GM15510 (cell line): ENCODE data around the gene BTN2A1.
A peak's percentile ranks its signal among the peaks of the same experiment; 100 is the strongest.

ENCODE experiments used
- POLR2A ChIP-seq: IDR thresholded peaks from 3 replicates; pipeline ENCODE4 v1.6.1; 2011; ENCODE audit warnings: borderline replicate concordance; ENCODE audit not compliant: insufficient read length; ENCODE audit errors: extremely low read depth

Gene BTN2A1

DNA sequence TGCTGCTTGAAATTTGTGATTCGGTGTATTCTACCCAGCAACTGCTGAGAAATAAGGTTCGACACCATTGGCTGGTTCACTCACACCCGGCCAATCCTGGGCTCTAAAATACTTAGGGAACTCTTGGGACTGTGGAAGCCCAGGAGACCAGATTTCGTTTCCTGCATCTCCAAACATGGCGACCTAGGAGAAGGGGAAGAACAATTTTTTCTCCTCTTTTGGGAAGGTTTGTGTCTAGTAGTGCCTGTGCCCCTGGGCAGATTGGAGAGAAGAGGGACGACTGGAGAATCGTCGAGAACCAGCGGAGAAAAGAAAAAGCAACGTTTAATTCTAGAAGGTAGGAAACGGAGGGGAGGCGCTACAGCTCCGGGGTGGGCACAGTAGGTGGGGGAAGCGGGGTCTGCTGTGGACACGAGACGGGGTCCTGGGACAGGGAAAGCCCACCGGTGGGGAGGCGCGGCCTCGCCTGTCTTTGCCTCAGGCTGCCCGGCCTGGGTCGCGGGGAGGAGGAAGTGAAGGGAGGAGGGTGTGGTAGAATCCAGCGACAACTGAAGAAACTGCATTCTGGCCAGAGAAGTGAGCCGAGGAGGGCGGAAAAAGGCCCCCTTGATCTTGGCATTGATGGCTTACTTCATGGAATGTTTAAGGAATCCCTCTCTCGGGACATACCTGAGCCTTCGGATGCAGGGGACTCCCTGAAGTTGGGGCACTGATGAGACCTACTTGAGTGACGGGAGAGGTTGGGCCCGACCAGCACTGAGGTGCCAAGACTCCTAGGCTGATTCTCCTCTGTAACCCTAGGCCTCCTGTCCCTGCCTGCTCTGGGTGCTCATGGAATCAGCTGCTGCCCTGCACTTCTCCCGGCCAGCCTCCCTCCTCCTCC is at the start of gene BTN2A1:
Gene BTN2A1, plus strand, starts transcription at position 150 of the 883 bp plus-strand sequence. Its CDS starts 682 bp downstream, at position 832.
- peak; percentile 23 for TF ChIP-seq POLR2A

DNA sequence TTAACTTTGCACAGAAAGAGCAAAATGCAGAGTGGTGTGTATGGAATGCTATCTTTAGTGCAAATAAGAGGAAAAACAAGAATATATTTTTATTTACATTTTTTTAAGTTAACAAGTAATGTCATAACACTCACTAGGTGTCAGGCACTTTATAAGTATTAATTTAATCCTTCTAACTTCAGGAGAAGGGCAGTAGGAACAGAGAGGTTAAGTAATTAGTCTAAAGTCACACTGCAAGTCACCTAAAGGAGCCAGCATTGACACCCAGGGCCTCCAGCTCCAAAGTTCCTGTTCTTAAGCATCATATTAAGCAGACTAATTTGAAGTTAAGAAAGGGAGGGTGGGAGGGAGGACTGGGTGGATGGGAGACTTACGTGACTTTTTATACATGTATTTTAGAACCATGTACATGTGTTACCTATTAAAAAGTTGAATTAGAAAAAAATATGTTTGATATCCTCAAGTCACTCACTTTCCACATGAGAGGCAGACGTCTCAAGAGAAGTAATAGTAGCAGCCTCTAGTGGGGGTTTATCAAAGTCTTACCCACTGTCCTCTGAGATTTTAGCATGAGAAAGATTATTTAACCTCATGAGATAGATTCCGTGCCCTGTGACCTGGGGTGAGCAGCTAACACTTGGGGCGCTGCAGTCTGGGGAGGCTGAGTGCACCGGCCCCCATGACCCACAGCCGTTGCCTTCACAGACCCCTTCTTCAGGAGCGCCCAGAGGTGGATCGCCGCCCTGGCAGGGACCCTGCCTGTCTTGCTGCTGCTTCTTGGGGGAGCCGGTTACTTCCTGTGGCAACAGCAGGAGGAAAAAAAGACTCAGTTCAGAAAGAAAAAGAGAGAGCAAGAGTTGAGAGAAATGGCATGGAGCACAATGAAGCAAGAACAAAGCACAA is 48.7 kb upstream of the BTN2A1 start:
- no peak for TF ChIP-seq POLR2A

DNA sequence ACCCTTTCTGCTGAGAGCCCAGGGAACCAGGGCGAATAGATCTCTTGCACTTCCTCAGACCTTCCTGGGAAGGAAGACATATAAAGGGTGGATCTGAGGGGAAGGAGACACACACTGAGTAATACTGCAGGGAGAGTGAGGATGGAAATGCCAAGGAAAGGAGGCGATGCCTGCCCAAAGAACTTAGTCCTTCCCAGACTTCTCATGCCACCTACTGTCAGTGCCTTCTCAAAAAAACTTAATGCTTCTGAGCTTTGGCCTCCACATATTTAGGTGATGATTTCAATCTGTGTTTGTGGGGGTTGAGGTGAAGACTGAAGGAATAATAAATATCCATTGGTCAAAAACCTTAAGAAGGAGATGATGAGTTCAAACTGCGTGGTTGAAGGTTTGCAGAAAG is 46.0 kb upstream of the BTN2A1 start:
- no peak for TF ChIP-seq POLR2A

DNA sequence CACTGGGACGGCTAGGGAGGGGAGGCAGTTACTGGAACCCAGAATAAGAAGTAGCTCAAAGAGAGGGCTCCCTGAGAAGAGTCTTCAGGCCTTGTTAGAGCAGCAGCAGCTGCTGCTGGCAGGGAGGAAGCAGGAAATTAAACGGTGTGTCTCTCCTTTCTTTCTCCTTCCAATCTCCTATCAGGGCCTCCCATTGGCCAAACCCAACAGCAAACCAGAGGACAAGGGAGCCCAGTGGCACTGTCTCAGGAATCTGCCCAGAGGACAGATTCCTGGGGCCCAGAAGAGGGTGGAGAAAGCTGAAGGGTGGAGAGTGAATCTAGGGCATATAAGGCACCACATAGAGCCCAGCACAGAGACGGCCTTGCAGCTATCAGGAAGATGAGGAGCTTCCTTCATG is 45.5 kb upstream of the BTN2A1 start:
- no peak for TF ChIP-seq POLR2A

DNA sequence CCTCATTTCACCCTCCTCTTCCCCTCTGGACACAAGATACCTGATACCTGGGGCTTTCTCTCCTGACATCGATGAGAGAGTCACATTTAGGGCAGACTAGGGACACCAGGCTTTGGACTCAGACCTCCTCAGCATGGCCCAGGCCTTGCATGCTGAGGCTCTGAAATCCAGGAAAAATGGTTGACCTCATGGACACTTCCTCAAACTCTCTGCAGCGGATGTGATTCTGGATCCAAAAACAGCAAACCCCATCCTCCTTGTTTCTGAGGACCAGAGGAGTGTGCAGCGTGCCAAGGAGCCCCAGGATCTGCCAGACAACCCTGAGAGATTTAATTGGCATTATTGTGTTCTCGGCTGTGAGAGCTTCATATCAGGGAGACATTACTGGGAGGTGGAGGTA is 44.8 kb upstream of the BTN2A1 start:
- TF ChIP-seq POLR2A: no peak

DNA sequence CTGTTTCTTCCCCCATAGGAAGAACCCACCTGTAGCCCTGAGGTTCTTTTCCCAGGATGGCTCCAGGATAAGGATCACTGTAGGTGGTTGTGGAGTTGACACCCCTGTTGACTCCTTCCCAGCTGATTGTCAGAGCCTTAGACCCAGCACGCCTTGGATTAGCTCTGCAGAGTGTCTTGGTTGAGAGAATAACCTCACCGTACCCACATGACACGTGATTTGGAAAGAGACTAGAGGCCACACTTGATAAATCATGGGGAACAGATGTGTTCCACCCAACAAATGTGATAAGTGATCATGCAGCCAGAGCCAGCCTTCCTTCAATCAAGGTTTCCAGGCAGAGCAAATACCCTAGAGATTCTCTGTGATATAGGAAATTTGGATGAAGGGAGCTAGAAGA is 43.5 kb upstream of the BTN2A1 start:
- TF ChIP-seq POLR2A: no peak

DNA sequence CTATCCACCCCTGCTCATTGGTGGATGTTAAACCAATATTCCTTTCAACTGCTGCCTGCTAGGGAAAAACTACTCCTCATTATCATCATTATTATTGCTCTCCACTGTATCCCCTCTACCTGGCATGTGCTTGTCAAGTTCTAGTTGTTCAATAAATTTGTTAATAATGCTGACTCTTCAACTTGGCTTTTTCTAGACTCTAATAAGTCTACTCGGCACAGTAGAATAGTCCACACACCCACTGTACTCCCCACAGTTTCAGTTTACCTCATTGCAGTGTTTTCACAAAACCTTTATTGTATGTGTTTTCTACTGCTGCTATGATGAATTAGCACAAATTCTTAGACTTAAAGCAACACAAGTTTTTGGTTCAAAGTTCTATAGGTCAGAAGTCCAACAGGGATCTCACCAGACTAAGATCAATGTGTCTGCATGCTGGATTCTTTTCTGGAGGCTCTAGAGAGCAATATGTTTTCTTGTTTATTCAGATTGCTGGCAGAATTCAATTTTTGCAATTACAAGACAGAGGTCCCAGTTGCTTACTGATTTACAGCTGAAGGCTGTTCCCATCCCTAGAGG is 42.6 kb upstream of the BTN2A1 start:
- no peak for TF ChIP-seq POLR2A

DNA sequence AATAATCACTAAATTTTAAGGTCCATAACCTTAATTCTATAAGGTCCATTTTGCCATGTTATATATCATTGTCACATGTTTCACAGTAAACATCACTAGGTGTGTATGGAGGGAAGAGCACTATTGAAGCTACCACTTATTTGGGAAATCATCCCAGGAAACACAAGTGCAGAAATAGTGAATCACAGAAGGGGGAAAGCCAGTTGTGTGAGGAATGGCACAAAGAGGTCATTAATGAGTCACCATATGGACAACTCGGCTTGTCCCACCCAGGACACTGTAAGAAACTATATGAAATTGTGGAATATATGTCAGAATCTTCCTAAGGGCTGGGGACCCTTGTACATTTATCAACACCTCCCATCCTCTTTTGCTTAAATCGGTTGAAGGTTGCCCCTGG is 42.0 kb upstream of the BTN2A1 start:
- no peak for TF ChIP-seq POLR2A

DNA sequence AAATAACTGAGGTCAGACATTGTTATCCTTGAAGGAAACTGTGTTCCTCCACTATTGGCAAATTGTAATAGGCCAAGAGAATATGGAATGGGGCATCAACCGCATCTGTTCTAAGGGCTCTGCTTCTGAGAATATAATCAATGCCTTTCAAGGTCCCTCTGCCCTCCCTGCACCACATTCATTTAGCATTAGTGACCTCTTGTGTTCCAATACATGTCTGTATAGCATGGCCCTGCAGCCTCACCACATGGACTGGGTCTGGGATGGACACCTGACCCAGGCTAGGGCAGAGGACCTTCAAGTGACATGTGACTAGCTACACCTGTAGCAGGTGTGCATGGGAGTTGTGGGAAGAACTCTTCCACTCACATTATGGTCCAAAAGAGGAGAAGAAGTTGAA is 41.5 kb upstream of the BTN2A1 start:
- TF ChIP-seq POLR2A: no peak

DNA sequence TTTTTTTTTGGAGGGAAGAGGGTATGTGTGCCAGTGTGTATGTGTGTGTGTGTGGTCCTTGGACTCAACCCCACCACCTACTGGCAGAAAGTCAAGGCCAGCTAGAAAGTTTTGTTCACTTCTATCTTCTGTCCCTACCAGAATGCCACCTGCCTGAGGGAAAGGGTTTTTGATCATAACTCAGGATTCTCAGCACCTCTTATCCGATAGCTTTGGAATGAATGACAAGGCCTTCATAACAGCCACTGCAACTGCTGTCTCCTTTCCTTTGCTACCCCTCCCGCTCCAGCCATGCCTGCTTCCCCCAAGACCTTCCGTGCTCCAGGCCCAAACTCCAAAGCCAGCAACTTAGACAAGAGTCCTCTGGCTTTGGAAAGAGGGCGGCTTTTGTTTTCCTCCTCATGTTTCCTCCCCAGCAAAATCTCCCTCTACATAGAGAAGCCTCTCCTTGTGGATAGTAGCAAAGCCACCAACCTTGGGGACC is 37.0 kb upstream of the BTN2A1 start:
- no peak for TF ChIP-seq POLR2A

DNA sequence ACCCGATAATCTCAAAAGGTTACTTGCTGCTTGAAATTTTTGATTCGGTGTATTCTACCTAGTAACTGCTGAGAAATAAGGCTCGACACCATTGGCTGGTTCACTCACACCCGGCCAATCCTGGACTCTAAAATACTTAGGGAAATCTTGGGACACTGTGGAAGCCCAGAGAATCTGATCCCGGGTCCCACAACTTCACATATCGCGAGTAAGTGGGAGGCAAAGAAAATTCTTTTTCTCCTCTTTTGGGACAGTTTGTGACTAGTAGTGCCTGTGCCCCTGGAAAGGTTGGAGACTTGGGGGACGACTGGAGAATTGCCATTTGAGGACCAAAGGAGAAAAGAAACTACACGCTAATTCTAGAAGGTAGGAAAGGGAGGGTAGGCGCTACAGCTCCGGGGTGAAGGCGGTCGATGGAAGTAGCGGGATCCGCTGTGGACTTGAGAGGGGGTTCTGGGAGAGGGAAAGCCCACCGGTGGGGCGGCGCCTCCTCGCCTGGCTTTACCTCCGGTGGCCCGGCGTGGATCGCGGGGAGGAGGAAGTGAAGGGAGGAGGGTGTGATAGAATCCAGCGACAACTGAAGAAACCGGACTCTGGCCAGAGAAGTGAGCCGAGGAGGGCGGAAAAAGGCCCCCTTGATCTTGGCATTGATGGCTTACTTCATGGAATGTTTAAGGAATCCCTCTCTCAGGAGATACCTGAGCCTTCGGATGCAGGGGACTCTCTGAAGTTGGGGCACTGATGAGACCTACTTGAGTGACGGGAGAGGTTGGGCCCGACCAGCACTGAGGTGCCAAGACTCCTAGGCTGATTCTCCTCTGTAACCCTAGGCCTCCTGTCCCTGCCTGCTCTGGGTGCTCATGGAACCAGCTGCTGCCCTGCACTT is 36.3 kb upstream of the BTN2A1 start:
- no peak for TF ChIP-seq POLR2A

DNA sequence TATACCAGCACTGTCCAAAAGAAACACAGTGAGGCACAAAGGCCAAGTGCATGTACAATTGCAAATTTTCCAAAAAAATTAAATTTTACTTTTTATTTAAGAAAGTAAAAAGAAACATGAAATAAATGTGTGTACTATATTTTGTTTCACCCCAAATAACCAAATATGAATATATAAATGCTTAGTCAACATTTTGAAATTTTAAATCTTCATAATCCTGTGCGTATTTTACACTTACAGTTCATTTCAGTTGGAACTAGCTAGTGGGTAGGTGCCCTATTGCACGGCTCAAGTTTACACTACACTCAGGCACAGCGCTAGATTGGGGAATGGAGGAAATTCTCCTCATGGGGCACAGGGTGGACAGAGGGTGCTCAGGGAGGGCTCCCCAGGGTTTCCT is 35.4 kb upstream of the BTN2A1 start:
- no peak for TF ChIP-seq POLR2A

DNA sequence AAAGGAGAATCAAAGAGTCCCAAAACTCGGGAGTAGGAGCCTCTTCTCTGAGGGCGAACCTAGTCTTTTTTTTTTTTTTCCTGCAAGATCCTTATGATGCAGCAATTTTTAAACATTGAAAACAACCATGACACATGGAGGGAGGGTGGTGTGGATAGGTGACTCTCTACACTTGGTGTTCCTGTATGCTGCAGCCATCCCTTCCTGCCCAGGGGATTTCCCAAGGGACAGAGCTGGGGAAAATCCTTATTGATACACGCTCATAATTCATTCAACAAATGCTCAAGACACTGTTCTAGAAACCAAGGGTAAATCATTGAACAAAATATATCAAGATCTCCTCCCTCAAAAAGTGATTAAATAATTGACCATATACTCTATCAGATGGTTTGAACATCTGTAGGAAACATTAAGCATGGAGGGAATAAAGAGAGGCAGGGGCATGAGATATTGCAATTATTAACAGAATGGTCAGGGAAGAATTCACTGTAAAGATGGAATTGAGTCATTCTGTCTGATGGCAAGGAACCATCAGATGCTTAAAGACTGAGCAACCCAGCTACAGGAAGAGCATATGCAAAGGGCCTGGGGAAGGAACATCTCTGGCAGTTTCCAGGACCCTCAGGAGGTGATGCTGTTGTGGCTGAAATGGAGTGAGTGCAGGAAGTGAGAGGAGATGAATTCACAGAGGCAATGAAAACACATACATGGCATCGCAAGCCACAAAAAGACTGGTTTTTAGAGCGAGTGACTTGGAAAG is 30.9 kb upstream of the BTN2A1 start:
- no peak for TF ChIP-seq POLR2A

DNA sequence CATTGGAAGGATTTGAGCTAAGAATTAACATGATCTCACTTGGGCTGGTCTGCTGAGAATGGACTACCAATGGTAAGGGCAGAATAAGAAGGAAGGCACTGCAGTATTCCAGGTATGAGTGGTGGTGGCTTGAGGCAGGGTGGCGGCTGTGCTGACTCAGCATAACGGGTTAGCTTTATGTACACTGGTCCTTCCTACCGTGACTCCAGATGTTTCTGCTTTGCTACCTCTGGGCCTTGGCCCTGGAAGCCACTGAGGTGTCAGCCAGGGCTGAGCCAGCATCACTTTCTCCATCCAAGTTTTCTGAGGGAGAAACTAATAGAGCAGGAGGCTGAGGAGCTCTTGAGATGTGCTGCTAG is 30.3 kb upstream of the BTN2A1 start:
- TF ChIP-seq POLR2A: no peak

DNA sequence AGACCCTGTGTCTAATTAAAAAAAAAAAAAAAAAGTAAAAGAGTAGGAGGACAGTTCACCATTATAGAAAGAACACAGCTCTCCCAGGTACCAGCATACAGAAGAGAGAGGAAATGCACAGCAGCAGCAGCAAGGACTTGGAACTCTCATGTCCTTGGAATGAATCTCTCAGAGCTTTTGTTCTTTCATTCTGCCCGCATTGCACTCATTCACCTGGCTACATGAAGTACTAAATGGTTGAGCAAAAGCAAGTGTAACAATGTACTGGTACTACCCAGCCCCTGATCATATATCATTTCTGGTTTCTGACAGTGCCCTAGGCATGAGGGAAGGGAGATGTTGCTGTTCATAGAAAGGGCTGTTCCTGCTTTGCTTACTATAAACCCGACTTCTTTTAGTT is 29.5 kb upstream of the BTN2A1 start:
- no peak for TF ChIP-seq POLR2A
